ENCODE data around the gene NEURL1.
"Not testable (repeated sequence)": the region's sequence is repeated elsewhere in the genome, so short reads cannot be mapped to it uniquely, and the experiment has no call there.

The NEURL1 gene

GRCh38 chr10:103608056-103608455, 114.6 kb downstream of the NEURL1 start:
- H3K36me3 ChIP-seq (ENCODE audit: insufficient read depth, low read length): peaks cover 64% of the 10 kb centered on the region

GRCh38 chr10:103609231-103610082, 116.0 kb downstream of the NEURL1 start:
- H3K4me3 ChIP-seq (ENCODE audit: low read depth in 1 of 2, low read length in 2 of 2): no peak overlapping the region
- peaks cover 64% of the 10 kb centered on the region for H3K36me3 ChIP-seq (ENCODE audit: insufficient read depth, low read length)
- H3K9me3 ChIP-seq (ENCODE audit: low read length): no peaks in the 10 kb centered on the region
- no peak overlapping the region for H3K9ac ChIP-seq (ENCODE audit: low read length)
- no peaks in the 10 kb centered on the region for H3K27me3 ChIP-seq (ENCODE audit: control insufficient read depth in 1 of 2, insufficient read depth in 2 of 2, low read length in 2 of 2)
- H3K4me1 ChIP-seq (ENCODE audit: insufficient read depth, low read length): peaks cover 5% of the 10 kb centered on the region
- H3K27ac ChIP-seq (ENCODE audit: low read depth, low read length): no peak overlapping the region

More at GRCh38 chr10:103608056-103608455, 114.6 kb downstream of the NEURL1 start:
- H3K9me3 ChIP-seq (ENCODE audit: low read length); H3K27ac ChIP-seq (ENCODE audit: low read depth, low read length); H3K4me1 ChIP-seq (ENCODE audit: insufficient read depth, low read length); H3K9ac ChIP-seq (ENCODE audit: low read length); H3K27me3 ChIP-seq (ENCODE audit: control insufficient read depth in 1 of 2, insufficient read depth in 2 of 2, low read length in 2 of 2); H3K4me3 ChIP-seq (ENCODE audit: low read depth in 1 of 2, low read length in 2 of 2): not testable (repeated sequence)

- H3K36me3 ChIP-seq (ENCODE audit: insufficient read depth, low read length): peaks cover 62% of the 10 kb centered on the region
- peaks cover 5% of the 10 kb centered on the region for H3K4me1 ChIP-seq (ENCODE audit: insufficient read depth, low read length)
- H3K9me3 ChIP-seq (ENCODE audit: low read length): no peaks in the 10 kb centered on the region
- no peak overlapping the region for H3K27ac ChIP-seq (ENCODE audit: low read depth, low read length)
- no peak overlapping the region for H3K4me3 ChIP-seq (ENCODE audit: low read depth in 1 of 2, low read length in 2 of 2)
- H3K9ac ChIP-seq (ENCODE audit: low read length): no peak overlapping the region
- no peaks in the 10 kb centered on the region for H3K27me3 ChIP-seq (ENCODE audit: control insufficient read depth in 1 of 2, insufficient read depth in 2 of 2, low read length in 2 of 2)
Measured at GRCh38 chr10:103610083-103610472, 116.6 kb downstream of the NEURL1 start.

GRCh38 chr10:103610921-103611511, 117.5 kb downstream of the NEURL1 start:
- Histone ChIP-seq H3K36me3 (ENCODE audit: insufficient read depth, low read length) (peaks cover 59% of the 10 kb centered on the region), H3K27me3 (ENCODE audit: control insufficient read depth in 1 of 2, insufficient read depth in 2 of 2, low read length in 2 of 2) (no peaks in the 10 kb centered on the region)

GRCh38 chr10:103612462-103613365, 119.2 kb downstream of the NEURL1 start:
- peaks cover 21% of the 10 kb centered on the region for H3K4me1 ChIP-seq (ENCODE audit: insufficient read depth, low read length)
- H3K9me3 ChIP-seq (ENCODE audit: low read length): no peaks in the 10 kb centered on the region
- H3K27me3 ChIP-seq (ENCODE audit: control insufficient read depth in 1 of 2, insufficient read depth in 2 of 2, low read length in 2 of 2): no peaks in the 10 kb centered on the region
- H3K4me3 ChIP-seq (ENCODE audit: low read depth in 1 of 2, low read length in 2 of 2): no peak overlapping the region
- H3K9ac ChIP-seq (ENCODE audit: low read length): no peak overlapping the region
- H3K36me3 ChIP-seq (ENCODE audit: insufficient read depth, low read length): peaks cover 73% of the 10 kb centered on the region
- no peak overlapping the region for H3K27ac ChIP-seq (ENCODE audit: low read depth, low read length)

More at GRCh38 chr10:103610921-103611511, 117.5 kb downstream of the NEURL1 start:
- Histone ChIP-seq H3K4me3 (ENCODE audit: low read depth in 1 of 2, low read length in 2 of 2) (no peak overlapping the region), H3K4me1 (ENCODE audit: insufficient read depth, low read length) (peaks cover 6% of the 10 kb centered on the region), H3K27ac (ENCODE audit: low read depth, low read length) (no peak overlapping the region), H3K9me3 (ENCODE audit: low read length) (no peaks in the 10 kb centered on the region), H3K9ac (ENCODE audit: low read length) (no peak overlapping the region)

- no peak overlapping the region for H3K4me3 ChIP-seq (ENCODE audit: low read depth in 1 of 2, low read length in 2 of 2)
- H3K36me3 ChIP-seq (ENCODE audit: insufficient read depth, low read length): peaks cover 81% of the 10 kb centered on the region
Measured at GRCh38 chr10:103613616-103614015, 120.1 kb downstream of the NEURL1 start.

GRCh38 chr10:103614306-103615158, 121.0 kb downstream of the NEURL1 start:
- no peak overlapping the region for H3K9ac ChIP-seq (ENCODE audit: low read length)

More at GRCh38 chr10:103613616-103614015, 120.1 kb downstream of the NEURL1 start:
- Histone ChIP-seq H3K27ac (ENCODE audit: low read depth, low read length) (no peak overlapping the region), H3K4me1 (ENCODE audit: insufficient read depth, low read length) (peaks cover 30% of the 10 kb centered on the region), H3K27me3 (ENCODE audit: control insufficient read depth in 1 of 2, insufficient read depth in 2 of 2, low read length in 2 of 2) (no peaks in the 10 kb centered on the region), H3K9ac (ENCODE audit: low read length) (no peak overlapping the region), H3K9me3 (ENCODE audit: low read length) (no peaks in the 10 kb centered on the region)

GRCh38 chr10:103616705-103617601, 123.4 kb downstream of the NEURL1 start:
- Histone ChIP-seq H3K9me3 (ENCODE audit: low read length) (no peaks in the 10 kb centered on the region), H3K4me3 (ENCODE audit: low read depth in 1 of 2, low read length in 2 of 2) (no peak overlapping the region), H3K4me1 (ENCODE audit: insufficient read depth, low read length) (peaks cover 64% of the 10 kb centered on the region), H3K27ac (ENCODE audit: low read depth, low read length) (no peak overlapping the region), H3K36me3 (ENCODE audit: insufficient read depth, low read length) (peaks cover 53% of the 10 kb centered on the region), H3K9ac (ENCODE audit: low read length) (no peak overlapping the region), H3K27me3 (ENCODE audit: control insufficient read depth in 1 of 2, insufficient read depth in 2 of 2, low read length in 2 of 2) (no peaks in the 10 kb centered on the region)

More at GRCh38 chr10:103614306-103615158, 121.0 kb downstream of the NEURL1 start:
- no peaks in the 10 kb centered on the region for H3K27me3 ChIP-seq (ENCODE audit: control insufficient read depth in 1 of 2, insufficient read depth in 2 of 2, low read length in 2 of 2)
- no peak overlapping the region for H3K4me3 ChIP-seq (ENCODE audit: low read depth in 1 of 2, low read length in 2 of 2)
- H3K9me3 ChIP-seq (ENCODE audit: low read length): no peaks in the 10 kb centered on the region
- peaks cover 76% of the 10 kb centered on the region for H3K36me3 ChIP-seq (ENCODE audit: insufficient read depth, low read length)
- no peak overlapping the region for H3K27ac ChIP-seq (ENCODE audit: low read depth, low read length)
- H3K4me1 ChIP-seq (ENCODE audit: insufficient read depth, low read length): peaks cover 39% of the 10 kb centered on the region

- no peaks in the 10 kb centered on the region for H3K9me3 ChIP-seq (ENCODE audit: low read length)
- no peaks in the 10 kb centered on the region for H3K27me3 ChIP-seq (ENCODE audit: control insufficient read depth in 1 of 2, insufficient read depth in 2 of 2, low read length in 2 of 2)
- no peak overlapping the region for H3K9ac ChIP-seq (ENCODE audit: low read length)
- no peak overlapping the region for H3K27ac ChIP-seq (ENCODE audit: low read depth, low read length)
- peaks cover 69% of the 10 kb centered on the region for H3K4me1 ChIP-seq (ENCODE audit: insufficient read depth, low read length)
- peaks cover 53% of the 10 kb centered on the region for H3K36me3 ChIP-seq (ENCODE audit: insufficient read depth, low read length)
- H3K4me3 ChIP-seq (ENCODE audit: low read depth in 1 of 2, low read length in 2 of 2): no peak overlapping the region
Measured at GRCh38 chr10:103617602-103618385, 124.3 kb downstream of the NEURL1 start.

Data from muscle layer of colon (tissue), 2 donors.